Endodermal cell (in vitro differentiated cells): Measurements from ENCODE around the gene EML5. TPM values are rescaled to one million over a fixed set of nuclear protein-coding genes. Genes with fewer than 3 reads are reported as not detected.

ENCODE experiments used
- DNase-seq: peaks from one replicate; pipeline ENCODE4 v3.0.0-alpha.2; 2017
- H3K27ac ChIP-seq: 2 replicates; pipeline ENCODE4 v1.5.1; 2013; ENCODE audit warnings: mild to moderate bottlenecking, low read depth, low read length, moderate library complexity
- H3K27me3 ChIP-seq: 2 replicates; pipeline ENCODE4 v1.6.1; 2013; ENCODE audit warnings: mild to moderate bottlenecking, low read length, moderate library complexity; ENCODE audit not compliant: insufficient read depth, control insufficient read depth, poor library complexity, severe bottlenecking
- H3K36me3 ChIP-seq: 2 replicates; pipeline ENCODE4 v1.7.0; 2013; ENCODE audit warnings: mild to moderate bottlenecking, low read length, moderate library complexity; ENCODE audit not compliant: control insufficient read depth, insufficient read depth
- H3K4me1 ChIP-seq: one replicate; pipeline ENCODE4 v1.7.0; 2013; ENCODE audit warnings: low read length; ENCODE audit not compliant: control insufficient read depth, insufficient read depth
- H3K4me3 ChIP-seq: 2 replicates; pipeline ENCODE4 v1.5.1; 2013; ENCODE audit warnings: mild to moderate bottlenecking, low read length, moderate library complexity
- H3K9ac ChIP-seq: 2 replicates; pipeline ENCODE4 v1.6.1; 2013; ENCODE audit warnings: mild to moderate bottlenecking, low read length, moderate library complexity; ENCODE audit not compliant: poor library complexity, severe bottlenecking; ENCODE audit errors: extremely low read depth
- H3K9me3 ChIP-seq: 2 replicates; pipeline ENCODE4 v1.6.1; 2013; ENCODE audit warnings: mild to moderate bottlenecking, low read length, moderate library complexity; ENCODE audit not compliant: control insufficient read depth
- H3K27ac Mint-ChIP-seq: 2 replicates; pipeline ENCODE4 v1.8.0; 2020; ENCODE audit warnings: mixed read lengths
- H3K27me3 Mint-ChIP-seq: 2 replicates; pipeline ENCODE4 v1.8.0; 2021; ENCODE audit warnings: mild to moderate bottlenecking, mixed read lengths; ENCODE audit not compliant: insufficient read depth
- H3K36me3 Mint-ChIP-seq: 2 replicates; pipeline ENCODE4 v1.8.0; 2020; ENCODE audit warnings: low read depth, mixed read lengths
- H3K4me1 Mint-ChIP-seq: 2 replicates; pipeline ENCODE4 v1.8.0; 2020; ENCODE audit warnings: mixed read lengths
- H3K4me3 Mint-ChIP-seq: 2 replicates; pipeline ENCODE4 v1.8.0; 2020; ENCODE audit warnings: mild to moderate bottlenecking, moderate library complexity, mixed read lengths
- H3K9me3 Mint-ChIP-seq: 2 replicates; pipeline ENCODE4 v1.8.0; 2020; ENCODE audit warnings: mild to moderate bottlenecking, mixed read lengths
- WGBS, 2 experiments: methylation state at CpG; one replicate each; pipeline versions ENCODE4 v1.1.5 to v1.1.7; 2013; ENCODE audit warnings: missing lambda C conversion rate in 2 of 2, mixed read lengths in 1 of 2; ENCODE audit not compliant: insufficient coverage in 1 of 2, insufficient read length in 1 of 2; 5-methylcytosine and 5-hydroxymethylcytosine counted together
- total RNA-seq, 2 donors: library from RNA; stranded (reverse); fragmentation: NEBNext Ultra II Directional in 1 of 2; extraction: Animal tissue kit (Norgen Biotek cat#: 25700) in 1 of 2; gene quantifications; 2 replicates in 1 of 2; 3 replicates in 1 of 2; pipeline ENCODE4 v1.2.1, GENCODE V29; 2021
- TF ChIP-seq, protein P1 (sequence below): fragments of 200-600 bp; sonication (generic); conservative IDR thresholded peaks from 2 replicates; pipeline ENCODE4 v1.5.0; 2021; ENCODE audit warnings: antibody characterized with exemption, mild to moderate bottlenecking

EML5 gene
- total RNA-seq, 2 donors from 2014 or later = 1.7 to 2.3 TPM

DNA sequence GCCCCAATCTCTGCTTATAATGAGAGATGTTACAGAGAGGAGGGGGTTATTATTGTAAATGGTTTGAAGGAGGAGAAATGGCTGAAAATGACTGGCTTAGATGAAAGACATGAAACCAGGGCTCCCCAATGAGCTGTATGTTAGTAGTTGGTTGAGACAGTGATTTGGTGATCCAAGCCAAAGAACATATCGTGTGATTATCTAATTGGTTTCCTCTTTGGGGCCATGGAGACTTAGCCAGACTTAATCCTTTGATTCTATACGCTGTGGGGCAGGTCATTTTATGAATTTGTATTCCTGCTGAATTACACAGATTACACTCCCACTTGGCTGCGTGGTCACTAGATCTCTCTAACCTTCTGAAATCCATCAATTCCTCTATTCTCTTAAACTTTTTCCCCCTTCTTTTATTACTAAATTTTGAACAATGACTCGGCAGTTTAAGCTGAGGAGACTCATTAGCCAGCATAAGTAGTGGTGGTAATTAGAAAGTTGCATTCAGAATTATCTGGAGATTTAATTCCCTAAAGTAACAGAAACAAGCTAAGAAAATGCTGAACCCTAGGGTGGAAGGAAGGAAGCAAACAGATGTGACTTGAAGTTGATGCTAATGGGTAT is 37.0 kb upstream of the EML5 start:
- H3K27ac Mint-ChIP-seq = peak overlapping the region; percentile 22
- H3K36me3 ChIP-seq = peaks cover 14% of the 10 kb centered on the region

GRCh38 chr14:88829188-88829587 is 36.4 kb upstream of the EML5 start:
- H3K4me1 ChIP-seq = peaks cover 8% of the 10 kb centered on the region
- H3K27me3 ChIP-seq = no peaks in the 10 kb centered on the region
- H3K27ac Mint-ChIP-seq = peak overlapping the region; percentile 22
- H3K36me3 Mint-ChIP-seq = peaks cover 13% of the 10 kb centered on the region
- H3K27ac ChIP-seq = no peak overlapping the region
- H3K4me3 Mint-ChIP-seq = no peak overlapping the region
- H3K9me3 ChIP-seq = peaks cover 12% of the 10 kb centered on the region
- no peak overlapping the region for H3K9ac ChIP-seq
- peaks cover 44% of the 10 kb centered on the region for H3K4me1 Mint-ChIP-seq
- TF ChIP-seq, protein P1, sequence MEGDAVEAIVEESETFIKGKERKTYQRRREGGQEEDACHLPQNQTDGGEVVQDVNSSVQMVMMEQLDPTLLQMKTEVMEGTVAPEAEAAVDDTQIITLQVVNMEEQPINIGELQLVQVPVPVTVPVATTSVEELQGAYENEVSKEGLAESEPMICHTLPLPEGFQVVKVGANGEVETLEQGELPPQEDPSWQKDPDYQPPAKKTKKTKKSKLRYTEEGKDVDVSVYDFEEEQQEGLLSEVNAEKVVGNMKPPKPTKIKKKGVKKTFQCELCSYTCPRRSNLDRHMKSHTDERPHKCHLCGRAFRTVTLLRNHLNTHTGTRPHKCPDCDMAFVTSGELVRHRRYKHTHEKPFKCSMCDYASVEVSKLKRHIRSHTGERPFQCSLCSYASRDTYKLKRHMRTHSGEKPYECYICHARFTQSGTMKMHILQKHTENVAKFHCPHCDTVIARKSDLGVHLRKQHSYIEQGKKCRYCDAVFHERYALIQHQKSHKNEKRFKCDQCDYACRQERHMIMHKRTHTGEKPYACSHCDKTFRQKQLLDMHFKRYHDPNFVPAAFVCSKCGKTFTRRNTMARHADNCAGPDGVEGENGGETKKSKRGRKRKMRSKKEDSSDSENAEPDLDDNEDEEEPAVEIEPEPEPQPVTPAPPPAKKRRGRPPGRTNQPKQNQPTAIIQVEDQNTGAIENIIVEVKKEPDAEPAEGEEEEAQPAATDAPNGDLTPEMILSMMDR = no peak
- peaks cover 14% of the 10 kb centered on the region for H3K36me3 ChIP-seq
- peaks cover 7% of the 10 kb centered on the region for H3K9me3 Mint-ChIP-seq
- H3K27me3 Mint-ChIP-seq = no peaks in the 10 kb centered on the region
- no peak for DNase-seq
- 84 to 92% methylated on average over 2 to 3 of the region's 3 CpGs for WGBS, 2 experiments
- no peak overlapping the region for H3K4me3 ChIP-seq

More for the DNA sequence above, 37.0 kb upstream of the EML5 start:
- no peak overlapping the region for H3K4me3 Mint-ChIP-seq
- TF ChIP-seq, protein P1 = no peak
- H3K36me3 Mint-ChIP-seq = peaks cover 13% of the 10 kb centered on the region
- 92 to 95% methylated on average over 3 to 4 of the region's 4 CpGs for WGBS, 2 experiments
- no peaks in the 10 kb centered on the region for H3K27me3 Mint-ChIP-seq
- H3K4me1 Mint-ChIP-seq = peaks cover 44% of the 10 kb centered on the region
- H3K4me3 ChIP-seq = no peak overlapping the region
- DNase-seq = no peak
- peaks cover 8% of the 10 kb centered on the region for H3K4me1 ChIP-seq
- H3K27me3 ChIP-seq = no peaks in the 10 kb centered on the region
- H3K27ac ChIP-seq = no peak overlapping the region
- peaks cover 12% of the 10 kb centered on the region for H3K9me3 ChIP-seq
- no peak overlapping the region for H3K9ac ChIP-seq
- peaks cover 7% of the 10 kb centered on the region for H3K9me3 Mint-ChIP-seq

- H3K36me3 ChIP-seq = no peaks in the 10 kb centered on the region
- H3K9me3 ChIP-seq = peaks cover under 1% of the 10 kb centered on the region
- peaks cover 37% of the 10 kb centered on the region for H3K4me1 Mint-ChIP-seq
- WGBS, 2 experiments = 79 to 96% methylated on average over 8 of the region's 9 CpGs
- H3K27ac Mint-ChIP-seq = no peak overlapping the region
- H3K27me3 Mint-ChIP-seq = no peaks in the 10 kb centered on the region
- H3K9ac ChIP-seq = peak overlapping the region; percentile 94
- peaks cover 2% of the 10 kb centered on the region for H3K36me3 Mint-ChIP-seq
- TF ChIP-seq, protein P1 = no peak
- H3K9me3 Mint-ChIP-seq = peaks cover 1% of the 10 kb centered on the region
- H3K4me3 Mint-ChIP-seq = peak overlapping the region; percentile 65
- peak overlapping the region; percentile 99 for H3K27ac ChIP-seq
- peaks cover 5% of the 10 kb centered on the region for H3K4me1 ChIP-seq
- peak overlapping the region; percentile 85 for H3K4me3 ChIP-seq
- no peak for DNase-seq
- no peaks in the 10 kb centered on the region for H3K27me3 ChIP-seq
Measured at GRCh38 chr14:88825503-88825902, 32.8 kb upstream of the EML5 start.
